CD4-positive, alpha-beta T cell (primary cell): ENCODE measurements around the gene TRIM47. TPM values are rescaled to one million over a fixed set of nuclear protein-coding genes. Genes with fewer than 3 reads are reported as not detected.
A peak's percentile ranks its signal among the peaks of the same experiment; 100 is the strongest.
"Not testable (repeated sequence)": the region's sequence is repeated elsewhere in the genome, so short reads cannot be mapped to it uniquely, and the experiment has no call there.

Experiments used
- ATAC-seq: fragments of 200-7000 bp; cut with Tn5 transposase; one replicate; pipeline ENCODE4 v1.10.0; 2022; ENCODE audit warnings: mild to moderate bottlenecking; ENCODE audit not compliant: poor library complexity
- CTCF ChIA-PET: fragments of 350-600 bp; sonication (Branson Sonifier 250); formaldehyde crosslinking; loops from one replicate; lab custom pipeline; 2021; ENCODE audit warnings: antibody characterized with exemption, inconsistent platforms; lab: Charles Lee
- POLR2A ChIA-PET: fragments of 350-600 bp; sonication (Branson Sonifier 250); formaldehyde crosslinking; loops from one replicate; lab custom pipeline; 2021; ENCODE audit warnings: antibody characterized with exemption, inconsistent platforms; lab: Charles Lee
- DNase-seq, 14 experiments: peaks; one replicate each; pipeline ENCODE4 v3.0.0-alpha.2; 2013 to 2020; ENCODE audit warnings: mixed read lengths in 2 of 14
- H3K27ac ChIP-seq, 2 donors: one replicate each; pipeline versions ENCODE4 v1.5.1 to v1.7.0; 2013; ENCODE audit warnings: low read length in 2 of 2, low read depth in 1 of 2, mild to moderate bottlenecking in 1 of 2
- H3K27me3 ChIP-seq, 2 experiments: 1 replicate in 1 of 2; 2 replicates in 1 of 2; pipeline versions ENCODE4 v1.6.1 to v1.7.0; 2013; ENCODE audit warnings: low read length in 2 of 2, control low read depth in 1 of 2, mild to moderate bottlenecking in 1 of 2, moderate library complexity in 1 of 2; ENCODE audit not compliant: insufficient read depth in 2 of 2, control insufficient read depth in 1 of 2
- H3K36me3 ChIP-seq: one replicate; pipeline ENCODE4 v1.6.1; 2013; ENCODE audit warnings: low read length, control low read depth; ENCODE audit not compliant: insufficient read depth
- H3K4me1 ChIP-seq: one replicate; pipeline ENCODE4 v1.6.1; 2013; ENCODE audit warnings: low read length, control low read depth; ENCODE audit not compliant: insufficient read depth
- H3K4me3 ChIP-seq: one replicate; pipeline ENCODE4 v1.5.1; 2013; ENCODE audit warnings: mild to moderate bottlenecking, low read length, moderate library complexity
- H3K9me3 ChIP-seq, 2 experiments: 1 replicate in 1 of 2; 2 replicates in 1 of 2; pipeline versions ENCODE4 v1.6.1 to v1.7.0; 2013; ENCODE audit warnings: low read length in 2 of 2, mild to moderate bottlenecking in 2 of 2, control low read depth in 1 of 2, moderate library complexity in 1 of 2; ENCODE audit not compliant: control insufficient read depth in 1 of 2, insufficient read depth in 1 of 2
- H3K27ac Mint-ChIP-seq: one replicate; pipeline ENCODE4 v1.8.0; 2020; ENCODE audit warnings: mixed read lengths
- H3K27me3 Mint-ChIP-seq: one replicate; pipeline ENCODE4 v1.8.0; 2021; ENCODE audit warnings: mixed read lengths
- H3K36me3 Mint-ChIP-seq: one replicate; pipeline ENCODE4 v1.8.0; 2021; ENCODE audit warnings: low read depth, mixed read lengths
- H3K4me1 Mint-ChIP-seq: one replicate; pipeline ENCODE4 v1.8.0; 2021; ENCODE audit warnings: low read depth, mixed read lengths
- H3K4me3 Mint-ChIP-seq: one replicate; pipeline ENCODE4 v1.8.0; 2020; ENCODE audit warnings: mild to moderate bottlenecking, mixed read lengths
- H3K9me3 Mint-ChIP-seq: one replicate; pipeline ENCODE4 v1.8.0; 2020; ENCODE audit warnings: mixed read lengths
- intact Hi-C, 2 experiments: fragments of 100-400 bp; cut with DNase I in 1 of 2; cut with micrococcal nuclease in 1 of 2; formaldehyde crosslinking; loops; one replicate each; pipeline versions ENCODE4 v1.15.1 to v1.9.0; 2023 to 2025; cut with DNase I, micrococcal nuclease
- total RNA-seq, 174 experiments: library from RNA in 2 of 174; stranded (reverse) in 2 of 174; gene quantifications; one replicate each; pipeline ENCODE4 v1.2.3 and lab custom pipeline; 2021 to 2026
- TF ChIP-seq, protein P1 (sequence below): fragments of 200-600 bp; IDR thresholded peaks from one replicate; pipeline ENCODE4 v1.8.0; 2022; ENCODE audit warnings: antibody characterized with exemption, mild to moderate bottlenecking

The TRIM47 gene
- total RNA-seq, 2 experiments from 2014 or later: 2.3 to 2.8 TPM

DNA sequence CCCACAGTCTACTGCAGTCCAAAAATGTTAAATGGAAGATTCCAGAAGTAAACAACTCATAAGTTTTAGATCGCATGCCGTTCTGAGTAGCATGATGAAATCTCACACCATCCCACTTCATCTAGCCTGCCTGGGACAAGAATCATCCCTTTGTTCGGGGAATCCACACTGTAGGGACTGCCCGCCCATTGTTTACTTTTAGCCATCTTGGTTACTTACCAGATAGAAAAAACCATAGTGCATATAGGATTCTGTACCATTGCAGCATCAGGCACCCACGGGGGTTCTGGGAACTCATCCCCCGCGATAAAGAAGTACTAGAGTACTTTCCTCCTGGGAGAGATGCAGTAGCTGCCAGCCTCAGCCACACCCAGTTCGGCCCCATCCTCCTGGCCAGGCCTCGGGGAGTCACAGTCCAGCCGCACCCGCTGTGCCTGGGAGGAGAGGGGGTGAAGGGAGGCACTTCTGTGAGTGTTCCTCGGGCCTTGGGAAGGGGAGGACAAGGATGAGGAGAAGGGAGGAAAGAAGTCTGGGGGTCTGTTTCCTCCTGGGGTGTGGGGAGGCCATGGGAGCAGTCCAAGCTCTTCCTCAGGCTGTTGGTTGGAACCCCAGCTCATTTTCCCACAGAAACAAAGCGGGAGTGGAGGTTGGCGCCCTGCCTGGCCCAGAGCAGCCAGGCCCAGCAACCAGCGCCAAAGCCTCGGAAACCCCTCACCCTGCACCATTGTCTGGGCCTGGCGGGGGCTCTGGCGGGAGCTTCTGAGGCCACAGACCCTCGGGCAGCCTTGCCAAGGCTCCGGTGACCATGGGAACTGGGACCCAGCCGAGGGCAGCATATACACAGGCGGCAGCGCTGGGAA is 8.9 kb downstream of the TRIM47 start:
- TF ChIP-seq, protein P1, sequence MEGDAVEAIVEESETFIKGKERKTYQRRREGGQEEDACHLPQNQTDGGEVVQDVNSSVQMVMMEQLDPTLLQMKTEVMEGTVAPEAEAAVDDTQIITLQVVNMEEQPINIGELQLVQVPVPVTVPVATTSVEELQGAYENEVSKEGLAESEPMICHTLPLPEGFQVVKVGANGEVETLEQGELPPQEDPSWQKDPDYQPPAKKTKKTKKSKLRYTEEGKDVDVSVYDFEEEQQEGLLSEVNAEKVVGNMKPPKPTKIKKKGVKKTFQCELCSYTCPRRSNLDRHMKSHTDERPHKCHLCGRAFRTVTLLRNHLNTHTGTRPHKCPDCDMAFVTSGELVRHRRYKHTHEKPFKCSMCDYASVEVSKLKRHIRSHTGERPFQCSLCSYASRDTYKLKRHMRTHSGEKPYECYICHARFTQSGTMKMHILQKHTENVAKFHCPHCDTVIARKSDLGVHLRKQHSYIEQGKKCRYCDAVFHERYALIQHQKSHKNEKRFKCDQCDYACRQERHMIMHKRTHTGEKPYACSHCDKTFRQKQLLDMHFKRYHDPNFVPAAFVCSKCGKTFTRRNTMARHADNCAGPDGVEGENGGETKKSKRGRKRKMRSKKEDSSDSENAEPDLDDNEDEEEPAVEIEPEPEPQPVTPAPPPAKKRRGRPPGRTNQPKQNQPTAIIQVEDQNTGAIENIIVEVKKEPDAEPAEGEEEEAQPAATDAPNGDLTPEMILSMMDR: no peak
- H3K4me3 Mint-ChIP-seq: no peak overlapping the region
- no peaks in the 10 kb centered on the region for H3K9me3 Mint-ChIP-seq
- ChIA-PET POLR2A (interaction anchor here (0.8 kb wide), 1 partner anchor 14 kb away, joined by 5 read pairs; the partner anchor contains the start of gene WBP2), CTCF (interaction anchor here (0.7 kb wide), 1 partner anchor 82 kb away, joined by 3 read pairs; no protein-coding TSS in a partner anchor)
- Histone ChIP-seq H3K27ac (no peak overlapping the region), H3K36me3 (peaks cover 5% of the 10 kb centered on the region), H3K4me3 (no peak overlapping the region), H3K4me1 (peaks cover 28% of the 10 kb centered on the region), H3K9me3 (no peaks in the 10 kb centered on the region), H3K27me3 (no peaks in the 10 kb centered on the region)
- ATAC-seq: no peak
- no peaks in the 10 kb centered on the region for H3K27me3 Mint-ChIP-seq
- no peak overlapping the region for H3K27ac Mint-ChIP-seq
- intact Hi-C loops: no loop called here
- H3K4me1 Mint-ChIP-seq: peaks cover 38% of the 10 kb centered on the region
- no peaks in the 10 kb centered on the region for H3K36me3 Mint-ChIP-seq
- DNase-seq: no peak

DNA sequence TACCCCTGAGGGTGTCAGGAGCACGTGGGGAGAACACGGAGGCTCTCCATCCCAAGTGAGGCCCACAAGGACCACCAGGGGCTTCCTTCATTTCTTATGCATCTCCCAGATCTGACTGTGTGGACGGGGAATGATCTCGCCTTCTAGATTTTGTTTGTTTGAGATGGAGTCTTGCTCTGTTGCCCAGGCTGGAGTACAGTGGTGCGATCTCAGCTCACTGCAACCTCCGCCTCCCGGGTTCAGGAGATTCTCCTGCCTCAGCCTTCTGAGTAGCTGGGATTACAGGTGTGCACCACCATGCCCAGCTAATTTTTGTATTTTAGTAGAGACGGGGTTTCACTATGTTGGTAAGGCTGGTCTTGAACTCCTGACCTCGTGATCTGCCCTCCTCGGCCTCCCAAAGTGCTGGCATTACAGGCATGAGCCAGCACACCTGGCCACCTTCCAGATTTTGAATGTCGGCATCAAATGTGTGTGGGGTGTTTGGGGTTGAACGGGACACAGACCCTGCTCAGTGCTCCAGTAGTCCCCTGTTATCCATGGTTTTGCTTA is 9.6 kb downstream of the TRIM47 start:
- H3K27ac ChIP-seq, H3K36me3 Mint-ChIP-seq, H3K4me3 ChIP-seq, POLR2A ChIA-PET, H3K36me3 ChIP-seq, intact Hi-C loops, H3K27ac Mint-ChIP-seq, H3K27me3 Mint-ChIP-seq, ATAC-seq, H3K27me3 ChIP-seq, DNase-seq, H3K4me3 Mint-ChIP-seq, CTCF ChIA-PET, H3K9me3 Mint-ChIP-seq, H3K9me3 ChIP-seq: not testable (repeated sequence)
- H3K4me1 Mint-ChIP-seq: peaks cover 42% of the 10 kb centered on the region
- H3K4me1 ChIP-seq: peaks cover 34% of the 10 kb centered on the region

DNA sequence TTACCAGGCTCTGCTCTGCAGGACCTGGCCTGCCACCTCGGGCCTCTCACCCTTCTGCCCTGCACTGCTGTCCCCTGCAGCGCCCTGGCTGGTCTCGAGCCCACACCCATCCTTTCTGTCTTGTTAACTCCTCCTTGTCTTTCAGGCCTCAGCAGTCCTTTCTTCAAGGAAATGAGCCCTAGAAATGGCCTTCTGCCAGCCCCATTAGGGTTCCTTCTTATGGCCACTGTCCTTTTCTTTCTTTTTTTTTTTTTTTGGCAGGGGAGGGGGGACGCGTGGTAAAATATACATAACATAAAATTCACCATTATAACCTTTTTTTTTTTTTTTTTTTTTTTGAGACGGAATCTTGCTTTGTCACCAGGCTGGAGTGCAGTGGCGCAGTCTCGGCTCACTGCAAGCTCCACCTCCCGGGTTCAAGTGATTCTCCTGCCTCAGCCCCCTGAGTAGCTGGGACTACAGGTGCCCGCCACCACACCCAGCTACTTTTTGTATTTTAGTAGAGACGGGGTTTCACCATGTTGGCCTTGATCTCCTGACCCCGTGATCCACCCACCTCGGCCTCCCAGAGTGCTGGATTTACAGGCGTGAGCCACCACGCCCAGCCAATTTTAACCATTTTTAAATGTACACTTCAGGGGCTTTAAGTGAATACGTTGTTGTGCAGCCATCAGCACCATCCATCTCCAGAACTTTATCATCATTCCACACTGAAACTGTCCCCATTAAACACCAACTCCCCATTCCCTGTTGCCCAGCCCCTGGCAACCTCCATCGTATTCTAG is 12.8 kb downstream of the TRIM47 start:
- ChIA-PET CTCF (interaction anchor here (1.1 to 1.9 kb wide), 4 partner anchors 11 to 31 kb away, joined by 3 to 16 read pairs (median 4); partner anchors contain the start of genes TRIM47, TRIM65 and UNC13D), POLR2A (interaction anchor here (0.9 to 1.6 kb wide), 5 partner anchors 10 to 89 kb away, joined by 3 to 22 read pairs (median 6); partner anchors contain the start of genes TRIM65 and WBP2)
- ATAC-seq, H3K27ac ChIP-seq, H3K9me3 Mint-ChIP-seq, H3K27me3 Mint-ChIP-seq, H3K9me3 ChIP-seq, H3K27me3 ChIP-seq, H3K4me3 ChIP-seq, H3K4me3 Mint-ChIP-seq, intact Hi-C loops, H3K36me3 Mint-ChIP-seq, DNase-seq, H3K36me3 ChIP-seq: not testable (repeated sequence)
- Mint-ChIP-seq H3K27ac (peak overlapping the region; percentile 77), H3K4me1 (peaks cover 27% of the 10 kb centered on the region)
- peaks cover 34% of the 10 kb centered on the region for H3K4me1 ChIP-seq

DNA sequence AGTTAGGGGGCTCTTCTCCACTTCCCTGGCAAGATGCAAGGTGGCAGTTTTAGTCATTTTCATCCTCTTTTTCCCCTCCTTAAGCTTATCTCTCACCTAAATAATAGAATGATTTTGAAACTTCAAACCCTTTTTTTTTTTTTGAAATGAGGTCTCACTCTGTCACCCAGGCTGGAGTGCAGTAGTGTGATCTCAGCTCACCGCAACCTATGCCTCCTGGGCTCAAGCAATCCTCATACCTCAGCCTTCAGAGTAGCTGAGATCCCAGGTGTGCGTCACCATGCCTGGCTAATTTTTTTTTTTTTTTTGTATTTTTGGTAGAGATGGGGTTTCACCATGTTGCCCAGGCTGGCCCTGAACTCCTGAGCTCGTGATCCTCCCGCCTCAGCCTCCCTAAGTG is 13.5 kb downstream of the TRIM47 start:
- ChIA-PET CTCF (interaction anchor here (1.1 to 1.9 kb wide), 3 partner anchors 12 to 31 kb away, joined by 3 to 16 read pairs (median 5); partner anchors contain the start of genes TRIM47, TRIM65 and UNC13D), POLR2A (interaction anchor here (0.9 to 1.6 kb wide), 6 partner anchors 9 to 89 kb away, joined by 3 to 22 read pairs (median 6); partner anchors contain the start of genes TRIM65 and WBP2)
- H3K4me3 ChIP-seq, intact Hi-C loops, H3K9me3 Mint-ChIP-seq, H3K27me3 ChIP-seq, H3K9me3 ChIP-seq, H3K27me3 Mint-ChIP-seq, H3K36me3 ChIP-seq, H3K36me3 Mint-ChIP-seq, H3K4me3 Mint-ChIP-seq: not testable (repeated sequence)
- DNase-seq: peak in 2 of 14 experiments; percentile 61 to 74
- peak overlapping the region; percentile 31 to 68 for H3K27ac ChIP-seq
- peaks cover 34% of the 10 kb centered on the region for H3K4me1 ChIP-seq
- H3K27ac Mint-ChIP-seq: peak overlapping the region; percentile 77
- ATAC-seq: peak; percentile 77
- H3K4me1 Mint-ChIP-seq: peaks cover 25% of the 10 kb centered on the region
